Central memory CD8-positive, alpha-beta T cell (primary cell): ENCODE results near the gene HNRNPC.
"Not testable (repeated sequence)": the region's sequence is repeated elsewhere in the genome, so short reads cannot be mapped to it uniquely, and the experiment has no call there.

ENCODE experiments used
- ATAC-seq: fragments of 150-1000 bp; cut with Tn5 transposase; replicated peaks from 2 replicates; pipeline ENCODE4 v1.10.0; 2022; ENCODE audit warnings: mild to moderate bottlenecking, moderate FRiP score, moderate number of reproducible peaks; ENCODE audit not compliant: poor library complexity, severe bottlenecking; ENCODE audit errors: extremely low read depth
- DNase-seq, 2 donors: peaks; one replicate each; pipeline ENCODE4 v3.0.0; 2021; ENCODE audit warnings: low spot score in 2 of 2
- H3K27ac Mint-ChIP-seq: one replicate; pipeline ENCODE4 v1.8.0; 2022; ENCODE audit warnings: low read depth, mild to moderate bottlenecking, moderate library complexity, mixed read lengths
- H3K27me3 Mint-ChIP-seq: one replicate; pipeline ENCODE4 v1.8.0; 2022; ENCODE audit warnings: mixed read lengths
- H3K36me3 Mint-ChIP-seq: one replicate; pipeline ENCODE4 v1.8.0; 2022; ENCODE audit warnings: mild to moderate bottlenecking, moderate library complexity, mixed read lengths; ENCODE audit not compliant: insufficient read depth
- H3K4me1 Mint-ChIP-seq: one replicate; pipeline ENCODE4 v1.8.0; 2022; ENCODE audit warnings: mixed read lengths
- H3K4me3 Mint-ChIP-seq: one replicate; pipeline ENCODE4 v1.8.0; 2022; ENCODE audit warnings: mild to moderate bottlenecking, moderate library complexity, mixed read lengths
- H3K9me3 Mint-ChIP-seq: one replicate; pipeline ENCODE4 v1.8.0; 2022; ENCODE audit warnings: mixed read lengths

HNRNPC gene

GRCh38 chr14:21185491-21185890 lies 83.8 kb downstream of the HNRNPC start:
- Mint-ChIP-seq H3K4me3 (no peak overlapping the region), H3K36me3 (no peaks in the 10 kb centered on the region), H3K27me3 (peaks cover 45% of the 10 kb centered on the region), H3K4me1 (no peaks in the 10 kb centered on the region), H3K27ac (no peak overlapping the region), H3K9me3 (peaks cover 5% of the 10 kb centered on the region)
- DNase-seq (no peak), ATAC-seq (no peak)

- DNase-seq (no peak), ATAC-seq (no peak)
- no peak overlapping the region for H3K27ac Mint-ChIP-seq
- peaks cover 49% of the 10 kb centered on the region for H3K27me3 Mint-ChIP-seq
- H3K36me3 Mint-ChIP-seq, result no peaks in the 10 kb centered on the region
- peaks cover 5% of the 10 kb centered on the region for H3K9me3 Mint-ChIP-seq
- no peaks in the 10 kb centered on the region for H3K4me1 Mint-ChIP-seq
- H3K4me3 Mint-ChIP-seq, result no peak overlapping the region
Measured at GRCh38 chr14:21184254-21184653, 85.0 kb downstream of the HNRNPC start.

GRCh38 chr14:21182166-21182565 lies 87.1 kb downstream of the HNRNPC start:
- DNase-seq, result no peak
- peaks cover 5% of the 10 kb centered on the region for H3K9me3 Mint-ChIP-seq
- ATAC-seq, result no peak
- peaks cover 65% of the 10 kb centered on the region for H3K27me3 Mint-ChIP-seq
- H3K4me3 Mint-ChIP-seq, result no peak overlapping the region
- peaks cover 2% of the 10 kb centered on the region for H3K36me3 Mint-ChIP-seq
- H3K27ac Mint-ChIP-seq, result no peak overlapping the region
- H3K4me1 Mint-ChIP-seq, result no peaks in the 10 kb centered on the region

- peaks cover 2% of the 10 kb centered on the region for H3K36me3 Mint-ChIP-seq
- no peak for DNase-seq
- ATAC-seq, result no peak
- no peak overlapping the region for H3K4me3 Mint-ChIP-seq
- H3K27ac Mint-ChIP-seq, result no peak overlapping the region
- no peaks in the 10 kb centered on the region for H3K9me3 Mint-ChIP-seq
- no peaks in the 10 kb centered on the region for H3K4me1 Mint-ChIP-seq
- H3K27me3 Mint-ChIP-seq, result peaks cover 66% of the 10 kb centered on the region
Measured at GRCh38 chr14:21171128-21171527, 98.1 kb downstream of the HNRNPC start.

- Mint-ChIP-seq H3K9me3 (no peaks in the 10 kb centered on the region), H3K27ac (no peak overlapping the region), H3K36me3 (peaks cover 2% of the 10 kb centered on the region), H3K4me3 (no peak overlapping the region), H3K27me3 (peaks cover 75% of the 10 kb centered on the region), H3K4me1 (peaks cover 5% of the 10 kb centered on the region)
- ATAC-seq (no peak), DNase-seq (no peak)
Measured at GRCh38 chr14:21169573-21169972, 99.7 kb downstream of the HNRNPC start.

- no peak for DNase-seq
- H3K4me1 Mint-ChIP-seq, result peaks cover 5% of the 10 kb centered on the region
- ATAC-seq, result no peak
- peaks cover 2% of the 10 kb centered on the region for H3K36me3 Mint-ChIP-seq
- H3K4me3 Mint-ChIP-seq, result no peak overlapping the region
- H3K27ac Mint-ChIP-seq, result no peak overlapping the region
- no peaks in the 10 kb centered on the region for H3K9me3 Mint-ChIP-seq
- peaks cover 69% of the 10 kb centered on the region for H3K27me3 Mint-ChIP-seq
Measured at GRCh38 chr14:21168055-21168454, 101.2 kb downstream of the HNRNPC start.

- not testable (repeated sequence) for H3K9me3 Mint-ChIP-seq, H3K36me3 Mint-ChIP-seq, H3K27ac Mint-ChIP-seq, DNase-seq, H3K4me1 Mint-ChIP-seq, ATAC-seq, H3K4me3 Mint-ChIP-seq
- peaks cover 74% of the 10 kb centered on the region for H3K27me3 Mint-ChIP-seq
Measured at GRCh38 chr14:21165670-21166069, 103.6 kb downstream of the HNRNPC start.

- peak; percentile 73 for ATAC-seq
- not testable (repeated sequence) for H3K4me1 Mint-ChIP-seq, H3K27ac Mint-ChIP-seq, H3K36me3 Mint-ChIP-seq, DNase-seq, H3K4me3 Mint-ChIP-seq, H3K9me3 Mint-ChIP-seq
- peaks cover 74% of the 10 kb centered on the region for H3K27me3 Mint-ChIP-seq
Measured at GRCh38 chr14:21165002-21165605, 104.1 kb downstream of the HNRNPC start.

- no peaks in the 10 kb centered on the region for H3K36me3 Mint-ChIP-seq
- peaks cover 5% of the 10 kb centered on the region for H3K4me1 Mint-ChIP-seq
- no peak overlapping the region for H3K4me3 Mint-ChIP-seq
- DNase-seq, result no peak
- ATAC-seq, result no peak
- H3K27me3 Mint-ChIP-seq, result peaks cover 68% of the 10 kb centered on the region
- H3K27ac Mint-ChIP-seq, result no peak overlapping the region
- no peaks in the 10 kb centered on the region for H3K9me3 Mint-ChIP-seq
Measured at GRCh38 chr14:21163871-21164291, 105.4 kb downstream of the HNRNPC start.

GRCh38 chr14:21162081-21162480 lies 107.2 kb downstream of the HNRNPC start:
- DNase-seq, result no peak
- H3K27me3 Mint-ChIP-seq, result peaks cover 77% of the 10 kb centered on the region
- no peak overlapping the region for H3K27ac Mint-ChIP-seq
- no peak overlapping the region for H3K4me3 Mint-ChIP-seq
- no peaks in the 10 kb centered on the region for H3K9me3 Mint-ChIP-seq
- H3K4me1 Mint-ChIP-seq, result peaks cover 5% of the 10 kb centered on the region
- no peak for ATAC-seq
- H3K36me3 Mint-ChIP-seq, result peaks cover 1% of the 10 kb centered on the region

GRCh38 chr14:21160061-21160610 lies 109.1 kb downstream of the HNRNPC start:
- peaks cover 3% of the 10 kb centered on the region for H3K36me3 Mint-ChIP-seq
- H3K4me1 Mint-ChIP-seq, result peaks cover 3% of the 10 kb centered on the region
- peaks cover 81% of the 10 kb centered on the region for H3K27me3 Mint-ChIP-seq
- no peak overlapping the region for H3K4me3 Mint-ChIP-seq
- no peak overlapping the region for H3K27ac Mint-ChIP-seq
- no peaks in the 10 kb centered on the region for H3K9me3 Mint-ChIP-seq
- DNase-seq (no peak), ATAC-seq (no peak)
